Brain microvascular endothelial cell (primary cell): ENCODE data around the gene STYXL2.

Source experiments
- DNase-seq: peaks from one replicate; pipeline ENCODE4 v3.0.0-alpha.2; 2020
- H3K27ac ChIP-seq: fragments of 250-450 bp; sonication (Bioruptor Pico); 2 replicates; pipeline ENCODE4 v1.5.1; 2020; ENCODE audit warnings: mild to moderate bottlenecking, moderate library complexity
- H3K27me3 ChIP-seq: fragments of 250-450 bp; sonication (Bioruptor Pico); replicated peaks from 2 replicates; pipeline ENCODE4 v1.5.1; 2020; ENCODE audit warnings: mild to moderate bottlenecking
- H3K36me3 ChIP-seq: fragments of 250-450 bp; sonication (Bioruptor Pico); replicated peaks from 2 replicates; pipeline ENCODE4 v1.5.1; 2020; ENCODE audit warnings: mild to moderate bottlenecking
- H3K4me3 ChIP-seq: 2 replicates; pipeline ENCODE4 v1.5.1; 2011; ENCODE audit warnings: low read depth, mild to moderate bottlenecking, control low read depth, low read length, moderate library complexity
- in situ Hi-C: cut with HindIII; loops from 2 replicates; pipeline ENCODE4 v1.10.0; 2017; ENCODE audit warnings: low sequenced_read_pairs, low pct_ligation_motif_present
- TF ChIP-seq, protein P1 (sequence below): IDR thresholded peaks from 2 replicates; pipeline ENCODE4 v1.5.1; 2011; ENCODE audit warnings: low read depth, mild to moderate bottlenecking, moderate library complexity, low read length, control low read depth, inconsistent platforms; ENCODE audit errors: missing control alignments

The STYXL2 gene

DNA sequence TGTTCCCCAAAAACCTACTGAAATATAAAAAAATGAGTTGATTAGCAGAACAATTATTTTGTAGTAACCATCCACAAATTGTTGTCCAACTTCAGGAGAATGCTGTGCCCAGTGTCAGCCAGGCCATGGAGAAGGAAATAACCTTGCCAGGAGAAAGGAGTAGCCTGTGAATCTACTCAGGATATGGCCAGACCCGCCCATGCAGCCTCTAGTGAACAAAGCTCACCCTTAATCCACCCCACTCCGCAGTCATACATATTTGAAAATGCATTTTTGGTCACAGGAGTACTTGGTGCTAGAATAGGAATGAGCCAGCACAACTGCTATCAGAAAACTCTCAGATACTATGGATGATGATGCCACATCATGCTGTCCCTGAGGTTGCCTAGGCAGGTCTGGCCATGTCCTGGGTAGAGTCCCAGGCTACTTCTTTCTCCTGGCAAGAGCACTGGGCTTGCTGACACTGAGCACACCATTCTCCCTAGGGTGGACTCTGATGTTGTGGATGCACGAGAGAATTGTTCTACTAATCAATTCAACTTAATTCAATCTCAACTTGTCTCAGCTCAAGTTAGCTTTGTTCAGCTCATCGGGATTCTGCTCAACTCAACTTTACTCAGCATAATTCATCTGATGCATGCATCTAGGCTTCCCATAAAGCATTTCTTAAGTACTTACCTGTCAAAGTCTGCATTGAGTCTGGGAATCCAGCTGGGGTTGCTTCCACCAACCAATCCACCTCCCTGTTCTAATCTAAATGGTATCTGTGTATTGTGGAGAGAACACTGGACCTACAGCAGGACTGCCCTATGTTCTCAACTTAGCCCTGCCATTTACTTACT, 18.2 kb downstream of the STYXL2 start:
- peaks cover 11% of the 10 kb centered on the region for H3K27me3 ChIP-seq
- no peak for DNase-seq
- in situ Hi-C loops = no loop called here

DNA sequence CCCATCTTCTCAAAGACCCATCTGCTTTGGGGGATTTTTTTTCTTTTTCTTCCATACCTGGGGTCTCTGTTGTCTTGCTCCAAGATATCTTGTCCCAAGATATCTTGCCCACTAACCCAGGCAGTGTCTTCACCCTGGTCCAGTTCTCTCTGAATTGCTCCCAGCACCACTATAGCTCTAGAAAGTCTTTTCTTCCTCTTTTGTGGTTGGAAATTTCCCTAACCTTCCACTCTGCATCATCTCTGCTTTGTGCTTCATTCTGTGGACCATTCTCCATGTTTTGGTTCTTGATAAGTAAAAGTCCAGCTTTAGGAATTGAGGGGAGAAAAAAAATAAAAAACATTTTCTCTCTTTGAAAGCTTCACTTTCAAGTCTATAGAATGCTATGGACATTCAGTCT, 20.9 kb downstream of the STYXL2 start:
- peaks cover 11% of the 10 kb centered on the region for H3K27me3 ChIP-seq
- no peak for DNase-seq
- no peaks in the 10 kb centered on the region for H3K36me3 ChIP-seq
- TF ChIP-seq, protein P1, sequence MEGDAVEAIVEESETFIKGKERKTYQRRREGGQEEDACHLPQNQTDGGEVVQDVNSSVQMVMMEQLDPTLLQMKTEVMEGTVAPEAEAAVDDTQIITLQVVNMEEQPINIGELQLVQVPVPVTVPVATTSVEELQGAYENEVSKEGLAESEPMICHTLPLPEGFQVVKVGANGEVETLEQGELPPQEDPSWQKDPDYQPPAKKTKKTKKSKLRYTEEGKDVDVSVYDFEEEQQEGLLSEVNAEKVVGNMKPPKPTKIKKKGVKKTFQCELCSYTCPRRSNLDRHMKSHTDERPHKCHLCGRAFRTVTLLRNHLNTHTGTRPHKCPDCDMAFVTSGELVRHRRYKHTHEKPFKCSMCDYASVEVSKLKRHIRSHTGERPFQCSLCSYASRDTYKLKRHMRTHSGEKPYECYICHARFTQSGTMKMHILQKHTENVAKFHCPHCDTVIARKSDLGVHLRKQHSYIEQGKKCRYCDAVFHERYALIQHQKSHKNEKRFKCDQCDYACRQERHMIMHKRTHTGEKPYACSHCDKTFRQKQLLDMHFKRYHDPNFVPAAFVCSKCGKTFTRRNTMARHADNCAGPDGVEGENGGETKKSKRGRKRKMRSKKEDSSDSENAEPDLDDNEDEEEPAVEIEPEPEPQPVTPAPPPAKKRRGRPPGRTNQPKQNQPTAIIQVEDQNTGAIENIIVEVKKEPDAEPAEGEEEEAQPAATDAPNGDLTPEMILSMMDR = no peak
- no peak overlapping the region for H3K27ac ChIP-seq
- H3K4me3 ChIP-seq = no peak overlapping the region
- in situ Hi-C loops = no loop called here

More for the DNA sequence above, 18.2 kb downstream of the STYXL2 start:
- Histone ChIP-seq H3K27ac (no peak overlapping the region), H3K36me3 (no peaks in the 10 kb centered on the region), H3K4me3 (no peak overlapping the region)
- TF ChIP-seq, protein P1 = no peak

DNA sequence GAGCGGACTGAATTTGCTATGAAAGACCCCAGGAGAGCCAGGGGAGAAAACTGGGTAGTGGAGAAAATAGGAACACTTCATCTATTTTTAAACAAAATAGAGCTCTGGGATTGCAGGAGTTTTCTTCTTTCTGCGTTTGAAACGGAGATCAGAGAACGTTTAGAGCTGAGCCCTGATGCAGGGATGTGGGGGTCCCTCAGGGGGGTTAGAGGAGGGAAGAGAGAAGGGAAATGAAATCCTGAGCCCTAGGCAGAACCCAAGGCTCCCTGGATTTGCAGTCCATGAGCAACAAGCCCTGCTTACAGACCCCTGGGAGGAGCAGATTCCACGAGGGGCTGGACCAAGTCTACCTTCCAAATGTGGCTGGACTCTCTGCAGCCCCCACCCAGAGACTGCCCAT, 21.8 kb downstream of the STYXL2 start:
- H3K36me3 ChIP-seq = no peaks in the 10 kb centered on the region
- in situ Hi-C loops = no loop called here
- TF ChIP-seq, protein P1 = no peak
- DNase-seq = no peak
- H3K27ac ChIP-seq = no peak overlapping the region
- H3K27me3 ChIP-seq = peaks cover 9% of the 10 kb centered on the region
- H3K4me3 ChIP-seq = no peak overlapping the region

DNA sequence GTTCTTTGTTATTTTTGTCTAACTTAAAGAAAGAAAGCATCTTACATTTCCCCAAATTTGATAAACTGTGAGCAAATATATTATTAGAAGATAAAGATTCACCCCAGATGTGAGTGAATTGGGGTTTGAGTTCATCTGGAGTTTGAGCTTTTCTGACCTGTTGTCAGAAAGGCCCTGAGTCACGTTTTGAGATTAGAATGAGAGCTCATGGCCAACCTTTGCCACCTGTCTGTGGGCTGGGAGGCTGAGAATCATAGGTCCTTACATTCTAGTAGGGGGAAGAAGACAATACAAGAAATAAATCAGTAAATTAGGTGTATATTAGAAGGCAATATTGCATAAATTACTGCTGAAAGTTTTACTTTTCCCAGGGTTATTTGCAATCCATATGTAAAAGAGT, 22.3 kb downstream of the STYXL2 start:
- peaks cover 9% of the 10 kb centered on the region for H3K27me3 ChIP-seq
- in situ Hi-C loops = no loop called here
- no peaks in the 10 kb centered on the region for H3K36me3 ChIP-seq
- TF ChIP-seq, protein P1 = no peak
- no peak for DNase-seq
- H3K4me3 ChIP-seq = no peak overlapping the region
- no peak overlapping the region for H3K27ac ChIP-seq

DNA sequence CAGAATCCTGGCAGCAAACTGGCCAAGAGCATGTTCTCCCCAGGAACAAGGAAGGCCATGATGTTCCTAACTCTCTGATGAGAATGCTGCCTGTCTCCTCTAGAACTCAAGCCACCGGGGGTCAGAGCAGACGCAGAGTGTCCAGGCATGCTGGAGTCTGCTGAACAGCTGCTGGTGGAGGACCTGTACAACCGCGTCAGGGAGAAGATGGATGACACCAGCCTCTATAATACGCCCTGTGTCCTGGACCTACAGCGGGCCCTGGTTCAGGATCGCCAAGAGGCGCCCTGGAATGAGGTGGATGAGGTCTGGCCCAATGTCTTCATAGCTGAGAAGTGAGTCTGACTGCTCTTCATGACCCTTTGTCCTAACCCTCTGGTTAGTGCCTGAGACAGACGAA, 23.4 kb downstream of the STYXL2 start:
- peaks cover 9% of the 10 kb centered on the region for H3K27me3 ChIP-seq
- no peaks in the 10 kb centered on the region for H3K36me3 ChIP-seq
- no peak overlapping the region for H3K27ac ChIP-seq
- in situ Hi-C loops = no loop called here
- TF ChIP-seq, protein P1 = no peak
- no peak for DNase-seq
- no peak overlapping the region for H3K4me3 ChIP-seq

DNA sequence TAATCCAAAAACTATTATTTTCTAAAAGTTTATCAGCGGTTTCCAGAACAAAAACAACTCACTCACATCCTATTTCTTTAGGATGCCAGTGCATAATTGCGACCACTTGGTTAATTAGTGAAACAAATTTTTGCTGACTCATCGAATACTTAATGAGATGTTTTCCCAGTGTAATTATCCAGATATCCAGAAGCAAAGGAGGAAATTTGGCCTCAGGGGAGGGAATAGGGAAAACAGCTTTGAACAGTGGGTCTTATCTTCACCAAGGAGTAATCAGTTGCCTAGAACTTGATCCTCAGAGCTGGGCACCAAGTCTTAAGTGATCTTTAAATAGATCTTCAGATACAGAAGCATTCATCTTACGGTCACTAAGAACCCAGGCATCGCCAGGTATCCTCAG, 24.3 kb downstream of the STYXL2 start:
- in situ Hi-C loops = no loop called here

More for the DNA sequence above, 24.3 kb downstream of the STYXL2 start:
- Histone ChIP-seq H3K36me3 (no peaks in the 10 kb centered on the region), H3K27ac (no peak overlapping the region), H3K4me3 (no peak overlapping the region), H3K27me3 (peaks cover 6% of the 10 kb centered on the region)
- TF ChIP-seq, protein P1 = no peak
- no peak for DNase-seq
